Measurements from ENCODE around the gene MUC2. TPM values are rescaled to one million over a fixed set of nuclear protein-coding genes. Genes with fewer than 3 reads are reported as not detected.

The MUC2 gene
- total and polyA plus RNA-seq, 2 of the 4 experiments (the other 2 are of a cell fraction) = not detected

DNA sequence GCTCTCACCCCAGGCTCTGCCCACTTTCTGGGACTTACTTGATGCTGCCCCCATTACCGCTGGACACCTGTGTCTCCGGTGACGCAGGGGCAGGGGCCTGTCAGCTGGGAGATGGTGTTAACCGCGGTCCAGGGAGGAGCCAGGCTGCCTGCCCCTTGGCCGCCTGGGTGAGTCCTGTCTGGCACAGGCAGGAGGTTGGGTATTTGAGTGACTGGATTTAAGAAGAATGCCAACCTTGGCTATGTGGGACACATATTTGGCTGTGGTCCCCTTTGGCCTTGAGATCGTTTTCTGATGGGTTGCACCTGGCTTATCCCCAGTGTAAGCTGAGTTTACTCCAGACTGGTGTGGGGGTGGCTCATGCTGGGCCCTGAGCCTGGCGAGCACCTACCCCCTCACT, 40.7 kb upstream of the MUC2 start:
- ChIA-PET POLR2A (ENCODE audit: unreplicated experiment) (no interaction called here), CTCF (no interaction called here)
- WGBS, 2 experiments (ENCODE audit: extremely low coverage in 2 of 2, insufficient read length in 1 of 2) = no CpG with 5 or more reads among the region's 8 CpGs
- DNase-seq (no peak), ATAC-seq (ENCODE audit: low read depth) (no peak)
- Histone ChIP-seq H2BK5ac (ENCODE audit: low read depth, low read length, poor library complexity, severe bottlenecking) (no peak overlapping the region), H2BK15ac (ENCODE audit: low read depth, low read length) (no peak overlapping the region), H2AK5ac (ENCODE audit: low read depth, low read length) (no peak overlapping the region), H3K9me3 (ENCODE audit: control insufficient read depth, insufficient read depth, low read length) (no peaks in the 10 kb centered on the region), H4K8ac (ENCODE audit: low read depth in 2 of 2, low read length in 2 of 2) (no peak overlapping the region), H3K4me2 (ENCODE audit: low read depth, low read length) (no peak overlapping the region), H3K14ac (replicated peaks; ENCODE audit: low read depth, low read length) (no peak overlapping the region), H3K27me3 (ENCODE audit: control insufficient read depth, insufficient read depth, low read length) (peaks cover 4% of the 10 kb centered on the region; the same call in 1 of the 2 replicates), H3K36me3 (ENCODE audit: control insufficient read depth, insufficient read depth, low read length) (no peaks in the 10 kb centered on the region), H3K4ac (ENCODE audit: low read depth, low read length) (no peak overlapping the region), H3K23ac (ENCODE audit: low read depth, low read length) (no peak overlapping the region), H3K4me1 (ENCODE audit: control insufficient read depth, insufficient read depth, low read length) (no peaks in the 10 kb centered on the region), H4K91ac (ENCODE audit: insufficient read depth, low read depth, low read length) (no peak overlapping the region), H4K5ac (ENCODE audit: low read depth, low read length) (no peak overlapping the region), H3K9me1 (ENCODE audit: insufficient read depth, low read length) (no peaks in the 10 kb centered on the region), H3K27ac (ENCODE audit: insufficient read depth, low read length) (no peak overlapping the region), H4K20me1 (ENCODE audit: insufficient read depth, low read length) (peaks cover 6% of the 10 kb centered on the region; the same call in 1 of the 2 replicates), H2BK20ac (ENCODE audit: low read depth, low read length) (no peak overlapping the region), H3K9ac (ENCODE audit: low read depth, low read length) (no peak overlapping the region), H3K4me3 (ENCODE audit: insufficient read depth, low read depth, low read length) (no peak overlapping the region), H3K79me1 (ENCODE audit: low read depth in 1 of 2, low read length in 2 of 2) (no peaks in the 10 kb centered on the region), H2BK120ac (ENCODE audit: low read depth, low read length) (no peak overlapping the region), H2AK9ac (replicated peaks; ENCODE audit: low read depth, low read length, poor library complexity) (no peak overlapping the region), H3K18ac (ENCODE audit: low read depth, low read length) (no peak overlapping the region), H3K56ac (ENCODE audit: extremely low read depth, insufficient read depth, low read length) (no peak overlapping the region), H2AFZ (replicated peaks; ENCODE audit: low read length, poor library complexity) (no peak overlapping the region)
- in situ Hi-C loops (cut with MboI; ENCODE audit: low sequenced_read_pairs) = no loop called here
- TF ChIP-seq, protein P1, sequence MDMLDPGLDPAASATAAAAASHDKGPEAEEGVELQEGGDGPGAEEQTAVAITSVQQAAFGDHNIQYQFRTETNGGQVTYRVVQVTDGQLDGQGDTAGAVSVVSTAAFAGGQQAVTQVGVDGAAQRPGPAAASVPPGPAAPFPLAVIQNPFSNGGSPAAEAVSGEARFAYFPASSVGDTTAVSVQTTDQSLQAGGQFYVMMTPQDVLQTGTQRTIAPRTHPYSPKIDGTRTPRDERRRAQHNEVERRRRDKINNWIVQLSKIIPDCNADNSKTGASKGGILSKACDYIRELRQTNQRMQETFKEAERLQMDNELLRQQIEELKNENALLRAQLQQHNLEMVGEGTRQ (IDR thresholded peaks at IDR 0.05; ENCODE audit: low read depth, low read length) = no peak
- TF ChIP-seq MAFK (IDR thresholded peaks at IDR 0.05; ENCODE audit: low read depth, low read length) = no peak
- TF ChIP-seq FOS (IDR thresholded peaks at IDR 0.05; ENCODE audit: low read depth, low read length) = no peak
- no peak for TF ChIP-seq RAD21 (IDR thresholded peaks at IDR 0.05; ENCODE audit: low read length)
- no peak for TF ChIP-seq CEBPB (IDR thresholded peaks at IDR 0.05; ENCODE audit: low read depth, low read length)
- TF ChIP-seq MAZ (IDR thresholded peaks at IDR 0.05; ENCODE audit: borderline replicate concordance, low read depth, low read length) = no peak
- TF ChIP-seq BHLHE40 (IDR thresholded peaks at IDR 0.05; ENCODE audit: low read depth, low read length) = no peak
- TF ChIP-seq CTCF (conservative IDR thresholded peaks at IDR 0.05; ENCODE audit: low read depth, low read length) = no peak
- no peak for TF ChIP-seq POLR2A (IDR thresholded peaks at IDR 0.05; ENCODE audit: low read depth, low read length)
- TF ChIP-seq RCOR1 (IDR thresholded peaks at IDR 0.05; ENCODE audit: insufficient replicate concordance, low read length) = no peak
- no peak for TF ChIP-seq NFE2L2 (IDR thresholded peaks at IDR 0.05; ENCODE audit: low read depth, low read length)
- no peak for TF ChIP-seq ELK1 (IDR thresholded peaks at IDR 0.05; ENCODE audit: borderline replicate concordance, low read depth, low read length)
- TF ChIP-seq RFX5 (IDR thresholded peaks at IDR 0.05; ENCODE audit: low read depth, low read length) = no peak
- TF ChIP-seq MXI1 (IDR thresholded peaks at IDR 0.05; ENCODE audit: borderline replicate concordance, low read depth, low read length) = no peak
- TF ChIP-seq SMC3 (IDR thresholded peaks at IDR 0.05; ENCODE audit: low read depth, low read length) = no peak
- TF ChIP-seq CHD1 (IDR thresholded peaks at IDR 0.05; ENCODE audit: low read depth, low read length) = no peak
- intact Hi-C loops (cut with micrococcal nuclease) = no loop called here
- BruUV-seq (replicated peaks) = no TSS peak
- dilution Hi-C loops (cut with HindIII; ENCODE audit: low sequenced_read_pairs, unreplicated experiment) = no loop called here

Data from IMR-90 (cell line).